ENCODE data around the gene HDAC7. TPM values are rescaled to one million over a fixed set of nuclear protein-coding genes. Genes with fewer than 3 reads are reported as not detected.
A peak's percentile ranks its signal among the peaks of the same experiment; 100 is the strongest.
"Not testable (repeated sequence)": the region's sequence is repeated elsewhere in the genome, so short reads cannot be mapped to it uniquely, and the experiment has no call there.

HDAC7 gene
- total RNA-seq, 4 donors from 2014 or later: 9.8 to 80.9 (median 36.8) TPM

DNA sequence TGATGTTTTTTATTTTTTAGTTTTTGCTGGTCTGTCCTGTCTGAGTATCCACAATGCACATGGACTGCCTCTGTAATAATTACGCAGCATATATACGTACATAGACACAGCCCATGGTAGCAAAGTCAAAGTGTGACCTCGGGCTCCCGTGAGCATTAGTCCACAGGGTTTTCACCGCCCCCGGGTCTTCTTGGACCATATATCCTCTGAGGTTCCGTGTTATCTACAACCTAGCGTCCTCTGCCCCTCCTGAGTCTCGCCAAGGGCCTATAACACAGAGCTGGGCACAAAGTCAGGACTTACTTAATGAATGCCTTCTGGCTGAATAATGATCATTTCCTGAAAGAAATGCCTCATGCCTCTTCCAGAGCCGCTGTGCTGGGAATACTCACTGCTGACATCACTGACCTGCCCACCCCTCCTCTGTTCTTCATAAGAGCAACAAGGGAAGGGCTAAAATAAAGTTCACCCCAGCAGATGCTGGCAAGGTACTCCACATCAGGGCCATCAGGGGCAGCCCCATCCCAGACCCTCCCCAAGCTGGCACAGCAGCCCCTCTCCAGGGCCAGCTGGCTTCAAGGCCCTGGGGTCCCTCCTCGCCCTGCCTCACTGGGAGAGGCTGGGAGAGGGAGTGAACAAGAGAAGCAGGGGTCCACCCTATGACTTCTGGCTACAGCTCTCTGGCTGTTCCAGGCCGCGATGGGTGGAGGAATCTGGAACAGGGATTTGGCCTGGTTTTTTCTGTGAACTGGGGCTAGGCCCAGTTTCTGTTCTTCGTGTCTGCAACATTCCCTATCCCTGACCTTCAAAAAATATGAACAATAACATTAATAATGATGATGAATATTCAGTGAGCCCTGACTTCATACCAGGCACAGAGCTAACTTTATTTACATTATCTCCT lies 7.9 kb downstream of the HDAC7 start:
- peak in 1 of 3 donors; percentile 58 for DNase-seq
- Histone ChIP-seq H3K4me3 (peak overlapping the region in 1 of 4 donors; percentile 11), H3K4me1 (peaks cover 12 to 82% (median 70%) of the 10 kb centered on the region in 4 donors), H3K9me3 (no peaks in the 10 kb centered on the region), H3K27ac (peak overlapping the region; percentile 93 to 98 (median 96)), H3K27me3 (no peaks in the 10 kb centered on the region), H3K36me3 (no peaks in the 10 kb centered on the region)
- TF ChIP-seq, protein P1, sequence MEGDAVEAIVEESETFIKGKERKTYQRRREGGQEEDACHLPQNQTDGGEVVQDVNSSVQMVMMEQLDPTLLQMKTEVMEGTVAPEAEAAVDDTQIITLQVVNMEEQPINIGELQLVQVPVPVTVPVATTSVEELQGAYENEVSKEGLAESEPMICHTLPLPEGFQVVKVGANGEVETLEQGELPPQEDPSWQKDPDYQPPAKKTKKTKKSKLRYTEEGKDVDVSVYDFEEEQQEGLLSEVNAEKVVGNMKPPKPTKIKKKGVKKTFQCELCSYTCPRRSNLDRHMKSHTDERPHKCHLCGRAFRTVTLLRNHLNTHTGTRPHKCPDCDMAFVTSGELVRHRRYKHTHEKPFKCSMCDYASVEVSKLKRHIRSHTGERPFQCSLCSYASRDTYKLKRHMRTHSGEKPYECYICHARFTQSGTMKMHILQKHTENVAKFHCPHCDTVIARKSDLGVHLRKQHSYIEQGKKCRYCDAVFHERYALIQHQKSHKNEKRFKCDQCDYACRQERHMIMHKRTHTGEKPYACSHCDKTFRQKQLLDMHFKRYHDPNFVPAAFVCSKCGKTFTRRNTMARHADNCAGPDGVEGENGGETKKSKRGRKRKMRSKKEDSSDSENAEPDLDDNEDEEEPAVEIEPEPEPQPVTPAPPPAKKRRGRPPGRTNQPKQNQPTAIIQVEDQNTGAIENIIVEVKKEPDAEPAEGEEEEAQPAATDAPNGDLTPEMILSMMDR (IDR thresholded peaks at IDR 0.05): no peak

DNA sequence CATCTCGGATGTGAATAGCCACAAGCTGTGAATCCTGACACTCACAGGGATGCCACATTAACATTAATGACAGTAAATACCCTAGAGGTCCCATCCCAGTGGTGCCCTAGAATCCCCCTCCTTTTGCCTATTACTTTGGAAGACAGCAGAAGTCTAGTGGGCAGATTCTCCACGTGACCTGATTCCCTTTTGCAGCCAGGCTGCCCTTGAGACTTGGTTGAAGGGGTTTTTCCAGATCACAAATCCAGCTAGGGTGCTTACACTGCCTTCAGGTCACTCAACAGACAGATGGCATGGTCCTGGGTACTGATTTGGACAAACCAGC lies 8.7 kb downstream of the HDAC7 start:
- H3K4me3 ChIP-seq: no peak overlapping the region
- H3K9me3 ChIP-seq: no peaks in the 10 kb centered on the region
- H3K4me1 ChIP-seq: peaks cover 12 to 85% (median 67%) of the 10 kb centered on the region in 4 donors
- no peaks in the 10 kb centered on the region for H3K27me3 ChIP-seq
- TF ChIP-seq, protein P1 (IDR thresholded peaks at IDR 0.05): no peak
- TF ChIP-seq POLR2A (IDR thresholded peaks at IDR 0.05): no peak
- no peak for DNase-seq
- H3K36me3 ChIP-seq: no peaks in the 10 kb centered on the region
- H3K27ac ChIP-seq: peak overlapping the region; percentile 93 to 98 (median 96)

DNA sequence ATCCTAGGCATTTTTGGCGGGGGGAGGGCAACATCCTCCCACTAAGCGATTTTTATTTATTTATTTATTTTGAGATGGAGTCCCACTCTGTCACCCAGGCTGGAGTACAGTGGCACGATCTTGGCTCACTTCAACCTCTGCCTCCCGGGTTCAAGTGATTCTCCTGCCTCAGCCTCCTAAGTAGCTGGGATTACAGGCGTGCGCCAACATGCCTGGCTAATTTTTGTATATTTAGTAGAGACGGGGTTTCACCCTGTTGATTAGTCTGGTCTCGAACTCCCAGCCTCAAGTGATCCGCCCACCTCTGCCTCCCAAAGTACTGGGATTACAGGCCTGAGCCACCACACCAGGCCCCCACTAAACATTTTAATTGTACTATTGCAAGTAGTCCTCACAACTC lies 10.2 kb downstream of the HDAC7 start:
- peaks cover 12 to 88% (median 63%) of the 10 kb centered on the region in 4 donors for H3K4me1 ChIP-seq
- peak overlapping the region; percentile 93 to 98 (median 96) for H3K27ac ChIP-seq
- DNase-seq, H3K36me3 ChIP-seq, H3K4me3 ChIP-seq, H3K27me3 ChIP-seq, H3K9me3 ChIP-seq: not testable (repeated sequence)

DNA sequence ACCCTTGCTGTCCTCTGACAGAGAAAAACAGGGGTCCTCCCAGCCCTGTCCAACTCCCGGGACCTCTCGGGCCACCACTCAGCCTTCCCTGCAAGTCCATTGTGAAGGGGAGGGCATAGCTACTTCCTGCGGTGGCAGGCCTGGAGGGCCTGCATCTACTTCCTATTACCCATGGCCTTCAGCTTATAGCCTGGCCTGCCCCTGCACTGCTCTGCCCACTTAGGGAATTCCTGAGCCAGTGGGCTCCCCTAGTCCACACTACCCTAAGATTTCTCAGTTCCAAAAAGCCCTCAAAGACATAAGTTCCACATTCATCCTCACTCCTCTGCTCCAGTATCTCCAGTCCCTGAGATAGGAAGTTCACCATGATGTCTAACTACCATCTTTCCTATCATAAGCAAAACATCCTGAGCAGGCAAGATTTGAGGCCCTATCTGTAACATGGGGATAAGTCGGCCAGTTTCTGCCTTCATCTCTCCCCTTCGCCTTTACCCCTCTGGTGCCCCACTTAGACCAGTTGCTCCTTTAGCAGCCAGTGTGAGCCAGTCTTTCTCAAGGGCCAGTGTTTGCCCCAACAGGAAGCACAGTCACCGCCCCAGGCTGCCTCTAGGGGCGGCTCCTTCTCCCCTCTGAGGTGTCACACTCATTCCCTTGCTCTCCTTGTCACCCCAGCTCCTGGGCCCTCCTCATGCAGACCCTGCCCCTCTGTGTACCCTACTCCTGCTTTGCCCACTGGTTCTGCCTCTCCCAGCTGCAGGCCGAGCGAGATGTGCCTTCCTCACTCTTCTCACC lies 10.9 kb downstream of the HDAC7 start:
- peak overlapping the region in 2 of 4 donors; percentile 3 to 10 for H3K4me3 ChIP-seq
- peak in 2 of 3 donors; percentile 67 to 73 for DNase-seq
- TF ChIP-seq, protein P1 (IDR thresholded peaks at IDR 0.05): peak in 2 of 6 experiments; percentile 8 to 13
- no peak for TF ChIP-seq POLR2A (IDR thresholded peaks at IDR 0.05)
- H3K36me3 ChIP-seq: no peaks in the 10 kb centered on the region
- H3K4me1 ChIP-seq: peaks cover 12 to 88% (median 56%) of the 10 kb centered on the region in 4 donors
- peak overlapping the region; percentile 62 to 98 (median 96) for H3K27ac ChIP-seq
- no peaks in the 10 kb centered on the region for H3K9me3 ChIP-seq
- H3K27me3 ChIP-seq: no peaks in the 10 kb centered on the region

DNA sequence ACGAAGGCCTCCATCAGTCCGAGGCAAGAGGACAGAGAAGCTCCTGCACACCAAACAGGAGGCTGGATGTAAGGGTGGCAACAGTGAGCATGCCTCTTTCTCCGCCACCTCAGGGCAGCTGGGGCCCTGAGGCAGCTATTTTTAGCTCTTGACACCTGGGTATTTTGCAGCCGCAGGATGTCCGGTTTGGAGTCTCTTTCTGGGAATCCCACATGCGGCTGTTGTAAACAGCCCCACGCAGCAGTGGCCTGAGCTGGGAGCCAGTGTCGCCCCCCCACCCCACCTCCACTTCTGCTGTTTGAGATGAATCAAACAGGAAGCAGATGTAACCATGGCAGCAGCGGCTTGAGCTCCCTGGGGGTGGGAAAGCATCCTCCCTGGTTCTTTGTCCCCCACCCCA lies 11.7 kb downstream of the HDAC7 start:
- Histone ChIP-seq H3K36me3 (no peaks in the 10 kb centered on the region), H3K4me1 (peaks cover 12 to 88% (median 55%) of the 10 kb centered on the region in 4 donors), H3K27me3 (no peaks in the 10 kb centered on the region), H3K4me3 (peak overlapping the region in 2 of 4 donors; percentile 3 to 10), H3K9me3 (no peaks in the 10 kb centered on the region), H3K27ac (peak overlapping the region; percentile 62 to 98 (median 96))
- TF ChIP-seq POLR2A (IDR thresholded peaks at IDR 0.05): no peak
- TF ChIP-seq, protein P1 (IDR thresholded peaks at IDR 0.05): no peak
- DNase-seq: peak in 2 of 3 donors; percentile 90
